ENCODE measurements around the gene AKNAD1.

AKNAD1 gene

GRCh38 chr1:108865316-108865910 lies 8.5 kb upstream of the AKNAD1 start:
- DNase-seq: no peak
- in situ Hi-C loops (cut with MboI; ENCODE audit: low pct_unique_long_range_greater_than_20kb, low sequenced_read_pairs): no loop called here

GRCh38 chr1:108863984-108864383 lies 7.1 kb upstream of the AKNAD1 start:
- no peak for DNase-seq
- in situ Hi-C loops (cut with MboI; ENCODE audit: low pct_unique_long_range_greater_than_20kb, low sequenced_read_pairs): no loop called here

GRCh38 chr1:108862698-108863477 lies 6.0 kb upstream of the AKNAD1 start:
- in situ Hi-C loops (cut with MboI; ENCODE audit: low pct_unique_long_range_greater_than_20kb, low sequenced_read_pairs): no loop called here
- peak; percentile 54 for DNase-seq

GRCh38 chr1:108862017-108862610 lies 5.2 kb upstream of the AKNAD1 start:
- DNase-seq: no peak
- in situ Hi-C loops (cut with MboI; ENCODE audit: low pct_unique_long_range_greater_than_20kb, low sequenced_read_pairs): no loop called here

- in situ Hi-C loops (cut with MboI; ENCODE audit: low pct_unique_long_range_greater_than_20kb, low sequenced_read_pairs): no loop called here
- DNase-seq: no peak
Observed at GRCh38 chr1:108861566-108861965, 4.7 kb upstream of the AKNAD1 start.

- no peak for DNase-seq
- in situ Hi-C loops (cut with MboI; ENCODE audit: low pct_unique_long_range_greater_than_20kb, low sequenced_read_pairs): no loop called here
Observed at GRCh38 chr1:108860190-108860907, 3.5 kb upstream of the AKNAD1 start.

- no peak for DNase-seq
- in situ Hi-C loops (cut with MboI; ENCODE audit: low pct_unique_long_range_greater_than_20kb, low sequenced_read_pairs): no loop called here
Observed at GRCh38 chr1:108858230-108858950, 1.5 kb upstream of the AKNAD1 start.

GRCh38 chr1:108854221-108855019 lies 2.5 kb downstream of the AKNAD1 start:
- in situ Hi-C loops (cut with MboI; ENCODE audit: low pct_unique_long_range_greater_than_20kb, low sequenced_read_pairs): no loop called here
- no peak for DNase-seq

- DNase-seq: peak; percentile 54
- in situ Hi-C loops (cut with MboI; ENCODE audit: low pct_unique_long_range_greater_than_20kb, low sequenced_read_pairs): no loop called here
Observed at GRCh38 chr1:108852221-108852975, 4.5 kb downstream of the AKNAD1 start.

- in situ Hi-C loops (cut with MboI; ENCODE audit: low pct_unique_long_range_greater_than_20kb, low sequenced_read_pairs): no loop called here
- no peak for DNase-seq
Observed at GRCh38 chr1:108851567-108851966, 5.3 kb downstream of the AKNAD1 start.

- no peak for DNase-seq
- in situ Hi-C loops (cut with MboI; ENCODE audit: low pct_unique_long_range_greater_than_20kb, low sequenced_read_pairs): no loop called here
Observed at GRCh38 chr1:108850929-108851328, 6.0 kb downstream of the AKNAD1 start.

- in situ Hi-C loops (cut with MboI; ENCODE audit: low pct_unique_long_range_greater_than_20kb, low sequenced_read_pairs): no loop called here
Observed at GRCh38 chr1:108848806-108849205, 8.1 kb downstream of the AKNAD1 start.

GRCh38 chr1:108847494-108847893 lies 9.4 kb downstream of the AKNAD1 start:
- DNase-seq: no peak
- in situ Hi-C loops (cut with MboI; ENCODE audit: low pct_unique_long_range_greater_than_20kb, low sequenced_read_pairs): no loop called here

More at GRCh38 chr1:108848806-108849205, 8.1 kb downstream of the AKNAD1 start:
- no peak for DNase-seq

GRCh38 chr1:108845991-108846390 lies 10.9 kb downstream of the AKNAD1 start:
- DNase-seq: no peak
- in situ Hi-C loops (cut with MboI; ENCODE audit: low pct_unique_long_range_greater_than_20kb, low sequenced_read_pairs): no loop called here

- in situ Hi-C loops (cut with MboI; ENCODE audit: low pct_unique_long_range_greater_than_20kb, low sequenced_read_pairs): no loop called here
- no peak for DNase-seq
Observed at GRCh38 chr1:108845446-108845845, 11.4 kb downstream of the AKNAD1 start.

GRCh38 chr1:108843390-108844137 lies 13.3 kb downstream of the AKNAD1 start:
- in situ Hi-C loops (cut with MboI; ENCODE audit: low pct_unique_long_range_greater_than_20kb, low sequenced_read_pairs): no loop called here
- no peak for DNase-seq

- in situ Hi-C loops (cut with MboI; ENCODE audit: low pct_unique_long_range_greater_than_20kb, low sequenced_read_pairs): no loop called here
- DNase-seq: peak; percentile 10
Observed at GRCh38 chr1:108842525-108843181, 14.2 kb downstream of the AKNAD1 start.
